Measurements from ENCODE around the gene KCND2. TPM values are rescaled to one million over a fixed set of nuclear protein-coding genes. Genes with fewer than 3 reads are reported as not detected.
A peak's percentile ranks its signal among the peaks of the same experiment; 100 is the strongest.

Gene KCND2
- polyA plus RNA-seq, 3 donors, result not detected

DNA sequence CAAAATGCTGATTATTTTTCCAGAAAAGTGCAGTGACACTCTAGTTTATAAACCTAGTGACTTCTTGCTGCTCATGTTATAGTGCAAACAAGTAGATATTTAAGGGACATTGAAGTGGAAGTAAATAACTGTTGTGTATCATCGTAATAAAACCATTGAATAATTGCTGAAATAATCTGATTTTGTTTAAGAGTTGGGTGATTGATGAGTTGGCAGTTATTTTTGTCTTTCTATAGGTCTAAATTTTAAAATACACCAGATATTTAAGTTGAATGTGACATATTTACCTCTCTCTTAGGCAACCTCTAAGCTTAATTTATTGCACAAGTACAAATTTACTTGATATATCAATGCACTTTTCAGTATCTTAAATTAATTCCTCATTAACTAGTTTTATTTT lies 392.1 kb downstream of the KCND2 start:
- H3K27ac ChIP-seq (ENCODE audit: low read depth in 1 of 2, low read length in 2 of 2), result no peak overlapping the region
- WGBS (ENCODE audit: insufficient coverage), result no CpG with 5 or more reads among the region's 1 CpG
- H3K27me3 ChIP-seq (ENCODE audit: control insufficient read depth in 2 of 2, insufficient read depth in 2 of 2, low read length in 2 of 2), result peaks cover 36 to 42% of the 10 kb centered on the region in 2 donors
- Mint-ChIP-seq H3K27me3 (ENCODE audit: low read depth in 3 of 3) (peaks cover 15 to 32% (median 20%) of the 10 kb centered on the region in 3 donors), H3K36me3 (no peaks in the 10 kb centered on the region), H3K4me1 (no peaks in the 10 kb centered on the region), H3K27ac (no peak overlapping the region), H3K9me3 (peaks cover 0 to 2% (median 0%) of the 10 kb centered on the region in 7 donors), H3K4me3 (no peak overlapping the region)
- H3K4me3 ChIP-seq (replicated peaks in 1 of 3; ENCODE audit: low read depth in 2 of 3, low read length in 3 of 3), result no peak overlapping the region
- H3K9ac ChIP-seq (ENCODE audit: insufficient read depth, low read length, poor library complexity, severe bottlenecking), result no peak overlapping the region
- H3K4me2 ChIP-seq (replicated peaks; ENCODE audit: extremely low read depth, low read length, poor library complexity, severe bottlenecking), result no peak overlapping the region
- no peaks in the 10 kb centered on the region for H3K4me1 ChIP-seq (ENCODE audit: control insufficient read depth in 1 of 2, insufficient read depth in 2 of 2, low read length in 2 of 2)
- TF ChIP-seq, protein P1, sequence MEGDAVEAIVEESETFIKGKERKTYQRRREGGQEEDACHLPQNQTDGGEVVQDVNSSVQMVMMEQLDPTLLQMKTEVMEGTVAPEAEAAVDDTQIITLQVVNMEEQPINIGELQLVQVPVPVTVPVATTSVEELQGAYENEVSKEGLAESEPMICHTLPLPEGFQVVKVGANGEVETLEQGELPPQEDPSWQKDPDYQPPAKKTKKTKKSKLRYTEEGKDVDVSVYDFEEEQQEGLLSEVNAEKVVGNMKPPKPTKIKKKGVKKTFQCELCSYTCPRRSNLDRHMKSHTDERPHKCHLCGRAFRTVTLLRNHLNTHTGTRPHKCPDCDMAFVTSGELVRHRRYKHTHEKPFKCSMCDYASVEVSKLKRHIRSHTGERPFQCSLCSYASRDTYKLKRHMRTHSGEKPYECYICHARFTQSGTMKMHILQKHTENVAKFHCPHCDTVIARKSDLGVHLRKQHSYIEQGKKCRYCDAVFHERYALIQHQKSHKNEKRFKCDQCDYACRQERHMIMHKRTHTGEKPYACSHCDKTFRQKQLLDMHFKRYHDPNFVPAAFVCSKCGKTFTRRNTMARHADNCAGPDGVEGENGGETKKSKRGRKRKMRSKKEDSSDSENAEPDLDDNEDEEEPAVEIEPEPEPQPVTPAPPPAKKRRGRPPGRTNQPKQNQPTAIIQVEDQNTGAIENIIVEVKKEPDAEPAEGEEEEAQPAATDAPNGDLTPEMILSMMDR (IDR thresholded peaks at IDR 0.05), result no peak
- intact Hi-C loops (cut with micrococcal nuclease), result no loop called here
- H4K20me1 ChIP-seq (ENCODE audit: insufficient read depth, low read length), result no peaks in the 10 kb centered on the region
- H3K9me3 ChIP-seq (replicated peaks in 1 of 2; ENCODE audit: control insufficient read depth in 1 of 2, insufficient read depth in 1 of 2, low read length in 2 of 2), result no peaks in the 10 kb centered on the region
- no peak overlapping the region for H2AFZ ChIP-seq (ENCODE audit: insufficient read depth, low read depth, low read length, poor library complexity, severe bottlenecking)
- no peak for DNase-seq
- no peaks in the 10 kb centered on the region for H3K36me3 ChIP-seq (replicated peaks in 1 of 2; ENCODE audit: control insufficient read depth in 1 of 2, insufficient read depth in 2 of 2, low read length in 2 of 2)
- no peaks in the 10 kb centered on the region for H3K79me2 ChIP-seq (ENCODE audit: insufficient read depth, low read length)

DNA sequence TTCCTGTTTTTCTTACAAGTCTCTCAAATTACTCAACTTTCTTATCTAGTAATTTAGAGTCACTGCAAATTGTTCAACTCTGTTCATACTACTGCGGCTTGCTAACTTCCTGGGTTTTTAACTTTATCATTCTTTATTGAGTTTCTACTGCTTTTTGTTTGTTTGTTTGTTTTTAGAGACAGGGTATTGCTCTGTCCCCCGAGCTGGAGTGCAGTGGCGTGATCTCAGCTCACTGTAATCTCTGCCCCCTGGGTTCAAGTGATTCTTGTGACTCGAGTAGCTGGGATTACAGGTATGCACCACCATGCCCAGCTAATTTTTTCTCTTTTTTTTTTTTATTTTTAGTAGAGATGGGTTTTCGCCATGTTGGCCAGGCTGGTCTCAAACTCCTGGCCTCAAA lies 402.1 kb downstream of the KCND2 start:
- peaks cover 0 to 4% (median 3%) of the 10 kb centered on the region in 7 donors for H3K9me3 Mint-ChIP-seq
- no peak for DNase-seq

More for the DNA sequence above, 402.1 kb downstream of the KCND2 start:
- H3K4me1 ChIP-seq (ENCODE audit: control insufficient read depth in 1 of 2, insufficient read depth in 2 of 2, low read length in 2 of 2), result no peaks in the 10 kb centered on the region
- H3K36me3 ChIP-seq (replicated peaks in 1 of 2; ENCODE audit: control insufficient read depth in 1 of 2, insufficient read depth in 2 of 2, low read length in 2 of 2), result no peaks in the 10 kb centered on the region
- H2AFZ ChIP-seq (ENCODE audit: insufficient read depth, low read depth, low read length, poor library complexity, severe bottlenecking), result no peak overlapping the region
- H3K4me2 ChIP-seq (replicated peaks; ENCODE audit: extremely low read depth, low read length, poor library complexity, severe bottlenecking), result no peak overlapping the region
- Mint-ChIP-seq H3K27ac (no peak overlapping the region), H3K4me3 (peak overlapping the region in 1 of 2 donors; percentile 56), H3K36me3 (no peaks in the 10 kb centered on the region), H3K27me3 (ENCODE audit: low read depth in 3 of 3) (peaks cover 72 to 84% (median 81%) of the 10 kb centered on the region in 3 donors), H3K4me1 (no peaks in the 10 kb centered on the region)
- H3K27ac ChIP-seq (ENCODE audit: low read depth in 1 of 2, low read length in 2 of 2), result no peak overlapping the region
- TF ChIP-seq, protein P1 (IDR thresholded peaks at IDR 0.05), result no peak
- no peaks in the 10 kb centered on the region for H3K79me2 ChIP-seq (ENCODE audit: insufficient read depth, low read length)
- intact Hi-C loops (cut with micrococcal nuclease), result no loop called here
- peaks cover 83 to 91% of the 10 kb centered on the region in 2 donors for H3K27me3 ChIP-seq (ENCODE audit: control insufficient read depth in 2 of 2, insufficient read depth in 2 of 2, low read length in 2 of 2)
- peaks cover 0 to 10% of the 10 kb centered on the region in 2 donors for H3K9me3 ChIP-seq (replicated peaks in 1 of 2; ENCODE audit: control insufficient read depth in 1 of 2, insufficient read depth in 1 of 2, low read length in 2 of 2)
- no peaks in the 10 kb centered on the region for H4K20me1 ChIP-seq (ENCODE audit: insufficient read depth, low read length)
- WGBS (ENCODE audit: insufficient coverage), result no CpG with 5 or more reads among the region's 5 CpGs
- no peak overlapping the region for H3K9ac ChIP-seq (ENCODE audit: insufficient read depth, low read length, poor library complexity, severe bottlenecking)
- no peak overlapping the region for H3K4me3 ChIP-seq (replicated peaks in 1 of 3; ENCODE audit: low read depth in 2 of 3, low read length in 3 of 3)

All from CD14-positive monocyte (primary cell).